GM19397 (cell line): ENCODE data around the gene CYP24A1.

Source experiments
- ATAC-seq: cut with Tn5 transposase; IDR thresholded peaks from one replicate; pipeline ENCODE4 v1.9.1; 2021; ENCODE audit warnings: mild to moderate bottlenecking, moderate library complexity; ENCODE audit not compliant: unreplicated experiment

Gene CYP24A1

DNA sequence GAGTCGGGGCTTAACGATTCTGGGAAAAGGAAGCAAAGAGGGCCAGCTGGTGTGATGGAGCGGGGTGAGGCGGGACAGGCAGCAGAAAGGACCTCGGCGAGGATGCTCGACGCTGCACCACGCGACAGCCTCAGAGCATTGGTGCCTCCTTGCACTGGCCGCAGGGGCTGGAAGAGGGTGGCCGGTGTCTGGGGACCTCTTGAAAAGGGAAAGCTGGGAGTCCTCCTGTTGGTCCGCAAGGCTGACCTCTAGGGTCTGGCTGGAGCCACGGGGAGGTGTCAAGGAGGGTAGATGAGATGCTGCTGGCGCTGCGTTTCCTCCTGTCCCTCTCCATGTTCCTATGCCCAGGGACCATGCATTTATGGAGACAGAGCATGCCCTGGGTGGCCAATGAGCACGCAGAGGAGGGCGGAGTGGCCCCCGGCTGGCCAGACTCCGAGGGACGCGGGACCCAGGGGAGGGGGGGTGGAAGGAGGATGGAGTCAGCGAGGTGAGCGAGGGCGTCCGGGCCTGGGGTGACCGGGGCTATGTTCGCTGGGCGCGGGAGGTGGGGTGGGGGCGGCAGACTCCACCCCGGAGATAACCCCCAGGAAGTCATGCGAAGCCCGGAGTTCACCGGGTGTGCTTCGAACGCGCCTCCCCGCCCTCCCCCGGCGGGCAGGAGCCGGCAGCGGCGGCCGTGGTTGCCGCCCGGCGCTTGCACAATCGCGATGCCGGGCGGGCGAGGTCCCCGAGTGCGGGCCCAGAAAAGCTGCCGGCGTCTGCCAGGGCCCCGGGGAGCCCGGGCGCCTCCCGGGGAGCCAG is at the start of gene CYP24A1:
Gene CYP24A1, minus strand, starts transcription at position 334 of the 804 bp plus-strand sequence. CDS start 407 bp downstream, outside the sequence.
- ATAC-seq, result no peak

- ATAC-seq, result no peak
Observed at GRCh38 chr20:54223285-54223684, 49.5 kb upstream of the CYP24A1 start.

DNA sequence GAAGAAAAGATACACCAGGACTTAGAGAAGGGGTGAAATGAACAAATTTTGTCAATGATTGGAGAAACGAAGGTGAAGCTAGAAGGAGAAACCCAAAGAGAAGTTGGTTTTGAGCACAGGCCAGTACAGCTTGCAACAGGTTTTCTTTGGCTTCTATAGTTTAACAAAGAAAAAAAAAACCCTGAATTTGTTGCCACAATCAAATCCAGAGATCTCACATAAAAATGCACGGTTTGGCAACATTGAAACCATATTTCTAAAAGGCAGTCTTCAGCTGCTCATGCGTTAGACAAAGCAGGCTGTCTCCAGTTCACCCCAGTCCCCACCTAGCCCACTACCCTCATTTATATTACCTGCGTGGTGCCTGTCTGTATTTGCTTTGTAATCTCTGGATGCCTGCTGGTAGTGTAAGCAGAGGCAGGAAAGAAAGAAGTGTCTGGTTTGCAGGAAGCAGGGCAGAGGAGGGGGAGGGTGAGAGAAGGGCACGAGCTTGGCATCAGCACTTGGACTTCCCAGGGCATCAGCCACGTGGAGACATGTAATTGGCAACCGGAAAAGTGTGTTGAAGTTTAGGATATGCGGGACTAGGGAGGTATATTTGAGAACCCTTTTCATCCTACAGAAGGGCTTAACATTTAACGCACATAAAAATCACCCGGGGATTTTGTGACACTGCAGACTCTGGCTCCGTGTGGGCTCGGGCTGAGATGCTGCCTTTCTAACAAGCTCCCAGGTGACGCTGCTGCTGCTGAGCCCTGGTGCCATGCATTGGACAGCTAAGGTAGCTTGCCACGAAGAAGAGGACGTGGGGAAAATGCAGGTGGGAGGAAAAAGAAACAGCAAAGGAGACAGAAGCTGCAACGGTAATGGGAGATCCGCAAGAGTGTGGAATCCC is 48.5 kb upstream of the CYP24A1 start:
- ATAC-seq, result no peak

- ATAC-seq, result no peak
Observed at GRCh38 chr20:54221353-54221752, 47.6 kb upstream of the CYP24A1 start.

DNA sequence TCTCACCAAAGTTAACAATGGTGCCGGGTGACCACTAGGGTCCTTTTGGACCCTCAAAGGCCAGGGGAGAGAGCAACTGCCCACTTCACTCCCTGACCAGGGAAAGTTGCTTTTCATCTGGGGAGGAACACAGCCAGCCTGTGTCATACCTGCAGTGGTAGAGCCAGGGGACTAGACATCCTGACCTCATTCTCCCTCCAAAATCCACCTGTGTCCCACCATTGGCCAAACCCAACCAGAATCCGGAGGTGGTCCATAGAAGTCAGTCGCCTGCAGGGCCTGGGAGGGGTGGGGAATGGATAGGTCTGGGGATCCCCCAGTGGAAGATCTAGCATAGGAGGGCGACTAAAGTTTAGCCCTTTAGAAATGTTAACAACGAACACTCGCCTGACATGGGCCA is 46.9 kb upstream of the CYP24A1 start:
- no peak for ATAC-seq

DNA sequence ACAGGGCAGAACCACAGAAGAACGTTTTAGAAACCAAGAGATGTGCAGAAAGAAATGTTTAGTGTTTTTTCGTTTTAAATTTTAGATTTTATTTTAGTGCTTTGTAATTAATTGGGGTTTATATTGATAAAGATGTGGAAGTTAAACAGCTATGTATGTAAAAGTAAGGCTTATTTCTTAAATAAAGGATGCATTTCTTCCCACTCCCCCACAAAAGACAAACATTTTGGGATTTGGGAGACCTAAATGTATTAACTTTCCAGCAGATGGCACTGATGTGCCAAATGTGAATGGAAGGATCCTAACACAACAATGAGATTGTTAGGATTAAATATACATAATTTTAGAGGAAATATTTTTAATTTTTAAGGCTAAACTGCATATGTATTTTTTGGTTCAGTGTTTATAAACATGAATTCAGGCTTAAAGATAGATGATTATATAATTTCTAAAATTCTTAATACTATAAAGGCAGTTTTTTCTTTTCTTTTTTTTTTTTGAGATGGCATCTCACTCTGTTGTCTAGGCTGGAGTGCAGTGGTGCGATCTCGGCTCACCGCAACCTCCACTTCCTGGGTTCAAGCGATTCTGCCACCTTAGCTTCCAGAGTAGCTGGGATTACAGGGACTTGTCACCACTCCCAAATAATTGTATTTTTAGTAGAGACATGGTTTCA is 46.1 kb upstream of the CYP24A1 start:
- no peak for ATAC-seq

DNA sequence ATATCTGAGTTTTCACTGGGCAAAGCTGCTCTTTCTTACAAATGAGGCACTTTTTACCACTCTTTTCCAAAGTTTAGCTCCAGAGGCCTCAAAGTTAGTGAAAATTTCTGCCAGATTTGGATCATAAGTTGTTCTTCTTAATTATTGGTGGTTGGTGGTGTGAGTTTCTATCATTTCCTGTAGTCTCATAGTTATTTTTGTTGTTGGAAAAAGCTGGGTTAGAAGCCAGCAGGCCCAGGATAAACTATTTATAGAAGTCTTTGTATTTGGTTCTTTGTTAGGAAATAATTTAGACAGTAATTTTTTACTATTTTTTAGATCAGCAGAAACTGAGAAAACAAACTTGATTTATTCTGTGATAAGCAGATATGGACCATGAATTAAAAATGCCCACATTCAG is 44.7 kb upstream of the CYP24A1 start:
- no peak for ATAC-seq

DNA sequence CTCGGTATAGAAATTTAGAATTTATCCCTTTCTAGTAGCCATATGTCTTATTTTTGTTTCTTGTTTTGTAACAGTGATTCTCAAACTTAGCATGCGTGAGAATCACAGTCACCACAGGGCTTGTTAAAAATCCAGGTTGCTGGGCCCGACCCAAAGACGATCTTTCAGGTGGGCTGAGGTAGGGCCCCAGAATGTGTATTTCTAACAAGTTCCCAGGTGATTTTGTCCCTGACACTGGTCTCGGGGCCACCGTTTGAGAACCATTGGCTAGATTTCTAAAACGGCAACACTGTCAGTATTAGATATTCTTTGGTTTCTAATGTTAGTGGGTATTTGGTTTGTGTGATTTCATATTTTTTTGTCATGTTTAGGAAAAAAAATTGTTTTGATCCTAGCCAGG is 44.0 kb upstream of the CYP24A1 start:
- ATAC-seq, result no peak

DNA sequence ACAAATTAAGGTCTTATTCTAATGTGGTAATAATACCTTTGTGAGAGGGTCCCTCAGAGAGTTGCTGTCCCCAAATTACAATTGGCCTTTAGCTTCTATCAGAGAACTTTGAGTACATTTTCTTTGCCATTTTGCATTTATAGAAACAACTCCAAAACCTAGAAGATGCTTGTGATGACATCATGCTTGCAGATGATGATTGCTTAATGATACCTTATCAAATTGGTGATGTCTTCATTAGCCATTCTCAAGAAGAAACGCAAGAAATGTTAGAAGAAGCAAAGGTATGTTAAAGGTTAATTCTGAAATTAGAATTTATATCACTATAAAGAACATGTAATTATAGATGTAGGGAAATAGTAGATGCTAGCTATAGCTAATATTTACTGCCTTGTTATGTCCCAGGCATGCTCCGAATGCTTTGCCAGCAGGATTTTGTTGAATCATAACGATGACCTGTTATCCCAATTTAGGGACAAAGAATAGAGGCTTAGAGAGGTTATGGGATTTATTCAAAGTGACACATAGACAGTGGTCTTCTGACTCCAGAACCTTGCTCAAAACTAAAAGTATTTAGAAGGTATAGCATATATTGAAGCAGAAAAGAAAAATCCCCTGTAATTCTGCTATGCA is 41.5 kb upstream of the CYP24A1 start:
- ATAC-seq, result no peak

DNA sequence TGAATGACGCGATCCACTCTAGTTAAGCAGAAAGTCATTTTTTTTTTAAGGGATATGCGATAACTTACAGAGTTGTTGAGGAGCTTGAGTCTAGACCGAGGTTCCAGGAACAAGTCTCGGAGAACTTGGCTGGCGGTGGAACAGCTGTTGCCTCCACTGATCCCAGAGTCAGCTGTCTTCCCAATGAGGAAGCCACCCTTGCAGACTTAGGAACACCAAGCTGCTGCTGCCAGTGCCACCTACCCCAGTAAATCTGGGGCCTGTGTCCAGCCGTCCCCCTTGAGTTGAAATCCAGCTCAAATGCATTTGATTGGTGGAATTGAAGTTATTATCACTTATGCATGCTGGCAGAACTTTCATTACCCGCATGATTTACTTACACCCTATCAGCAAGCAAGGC is 40.8 kb upstream of the CYP24A1 start:
- no peak for ATAC-seq

DNA sequence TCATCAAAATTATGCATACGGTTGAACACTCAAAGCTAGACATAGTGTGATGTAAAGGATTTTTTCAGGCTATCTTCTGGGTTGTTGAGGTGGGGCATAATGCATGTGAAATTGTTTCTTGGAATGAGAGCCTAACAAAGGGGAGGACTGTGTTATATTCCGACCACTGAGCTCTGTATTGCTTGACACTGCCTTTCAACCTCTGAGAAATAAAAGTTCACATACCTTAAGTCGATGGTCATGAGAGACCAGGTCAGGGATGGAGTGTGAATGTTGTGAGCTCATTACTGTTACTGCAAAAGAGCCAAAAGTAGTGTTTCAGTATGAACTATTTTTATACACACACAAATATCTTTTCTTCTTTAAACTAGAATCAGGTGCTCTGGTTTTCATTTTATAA is 39.1 kb upstream of the CYP24A1 start:
- no peak for ATAC-seq

DNA sequence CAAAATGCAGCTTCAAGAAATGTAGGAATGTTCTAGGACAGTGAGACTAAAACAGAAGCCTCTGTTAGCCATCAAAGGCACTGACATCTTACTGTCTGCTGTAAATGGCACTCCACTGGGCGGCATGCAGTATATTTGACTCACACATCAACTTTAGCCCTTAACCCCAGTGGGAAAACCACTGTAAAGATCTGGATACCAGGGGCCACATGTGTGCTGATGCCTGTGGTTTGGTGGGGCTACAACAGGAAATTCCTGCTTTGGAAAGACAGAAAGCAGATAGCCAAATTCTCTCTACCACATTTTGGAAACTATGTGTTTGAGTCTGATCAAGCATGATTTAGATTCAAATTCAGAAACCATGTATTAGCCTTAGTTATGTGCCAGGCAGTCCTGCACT is 38.4 kb upstream of the CYP24A1 start:
- ATAC-seq, result no peak

DNA sequence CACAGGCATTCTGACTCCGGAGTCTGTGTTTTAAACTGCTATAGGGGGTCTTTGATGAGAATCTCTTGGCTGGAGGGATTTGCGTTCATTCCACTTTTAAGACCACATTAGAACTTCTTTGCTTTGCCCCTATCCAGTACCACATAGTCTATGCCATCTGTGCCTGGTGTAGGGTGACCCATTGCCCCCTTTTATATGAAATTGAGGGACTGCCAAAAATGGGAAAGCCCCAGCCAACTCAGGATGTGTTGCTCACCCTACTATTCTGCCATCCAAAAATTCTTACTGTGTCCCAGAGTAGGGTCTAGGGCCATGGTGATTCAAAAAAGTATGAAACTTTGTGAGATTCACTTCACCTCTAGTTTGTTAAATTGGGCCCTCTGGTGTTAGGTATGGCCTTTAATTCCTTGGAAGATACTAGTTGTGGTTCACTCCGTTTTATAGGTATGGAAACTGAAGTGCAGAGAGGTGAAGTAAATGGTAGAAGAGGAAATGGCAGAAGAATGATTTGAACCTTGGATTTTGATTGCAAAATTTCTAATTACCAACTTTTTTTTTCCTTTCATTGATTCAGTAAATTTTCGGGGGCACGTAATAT is 35.5 kb upstream of the CYP24A1 start:
- ATAC-seq, result no peak

DNA sequence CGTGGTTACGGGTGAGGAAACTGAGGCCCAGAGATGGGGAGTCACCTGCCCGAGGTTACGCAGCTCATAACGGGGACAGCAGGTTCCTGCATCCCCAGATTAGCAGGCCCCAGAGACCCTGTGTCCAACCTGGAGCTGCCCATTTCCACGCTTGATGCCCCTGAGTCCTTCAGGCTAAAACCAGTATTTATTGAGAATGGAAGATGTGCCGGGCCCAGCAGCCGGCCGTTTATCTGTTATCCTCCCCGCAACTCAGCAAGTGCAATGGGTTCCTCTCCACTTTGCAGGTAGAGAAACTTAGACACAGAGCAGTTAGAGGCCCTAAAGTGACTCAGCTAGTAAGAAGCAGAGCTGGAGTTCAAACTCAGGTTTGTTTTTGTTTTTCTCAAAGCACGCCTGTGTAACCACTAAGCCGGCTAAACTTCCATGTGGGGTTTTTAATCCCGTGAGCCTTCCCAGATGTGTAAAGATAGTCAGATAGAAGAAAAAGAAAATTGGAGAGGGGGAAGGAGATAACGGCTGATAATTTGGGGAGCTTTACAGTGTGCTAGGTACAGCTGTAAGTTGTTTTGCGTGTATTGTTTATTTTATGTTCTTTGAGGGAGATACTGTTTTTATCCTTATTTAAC is 34.9 kb upstream of the CYP24A1 start:
- no peak for ATAC-seq

GRCh38 chr20:54207743-54208547 is 34.2 kb upstream of the CYP24A1 start, which contains the start of gene PFDN4:
TSS of gene PFDN4 (plus strand) at chr20:54208087. CDS start at chr20:54208101, 14 bp downstream.
- peak; percentile 97 for ATAC-seq

GRCh38 chr20:54207053-54207742 is 33.4 kb upstream of the CYP24A1 start:
- ATAC-seq, result no peak

GRCh38 chr20:54205450-54205849 is 31.7 kb upstream of the CYP24A1 start:
- ATAC-seq, result no peak

- ATAC-seq, result no peak
Observed at GRCh38 chr20:54204481-54204880, 30.7 kb upstream of the CYP24A1 start.

DNA sequence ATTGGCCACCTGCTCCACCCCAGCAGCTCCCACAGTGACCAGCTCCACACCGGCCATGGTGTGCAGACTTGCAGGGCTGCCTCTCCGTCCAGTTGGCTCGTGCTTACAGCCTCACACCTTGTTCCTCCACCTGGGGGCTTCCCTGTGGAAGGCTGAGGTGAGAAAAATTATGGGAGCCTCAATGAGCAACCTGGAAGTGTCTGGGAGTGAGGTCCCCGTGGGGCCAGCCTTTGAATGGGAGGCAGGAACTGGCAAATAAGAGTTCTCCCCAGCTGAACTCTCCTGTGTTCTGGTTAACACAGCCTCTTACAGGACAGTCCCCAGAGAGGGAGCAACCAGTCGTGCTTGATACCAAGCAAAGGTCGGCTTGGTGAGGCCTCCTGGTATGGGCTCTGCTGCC is 30.3 kb upstream of the CYP24A1 start:
- ATAC-seq, result no peak
